Panc1 (cell line): Measurements from ENCODE around the gene ADARB2.

ENCODE experiments used
- CTCF ChIP-seq: fragments of 450-650 bp; IDR thresholded peaks from 2 replicates; pipeline ENCODE4 v1.5.1; 2017; ENCODE audit warnings: mild to moderate bottlenecking
- POLR2AphosphoS5 ChIP-seq: IDR thresholded peaks from 2 replicates; pipeline ENCODE4 v1.6.1; 2012; ENCODE audit warnings: mild to moderate bottlenecking, low read depth, low read length, moderate library complexity
- REST ChIP-seq, 2 experiments: IDR thresholded peaks; 2 replicates each; pipeline ENCODE4 v1.6.1; 2011 to 2012; ENCODE audit warnings: low read depth in 2 of 2, control low read depth in 1 of 2, low read length in 1 of 2, mild to moderate bottlenecking in 1 of 2, moderate library complexity in 1 of 2; ENCODE audit not compliant: insufficient read depth in 1 of 2
- SIN3A ChIP-seq: IDR thresholded peaks from 2 replicates; pipeline ENCODE4 v1.6.1; 2012; ENCODE audit warnings: low read depth, mild to moderate bottlenecking, low read length, moderate library complexity, borderline replicate concordance; ENCODE audit not compliant: insufficient read depth

- no peak for TF ChIP-seq REST (IDR thresholded peaks at IDR 0.05; ENCODE audit: insufficient read depth in 1 of 2, low read depth in 2 of 2, low read length in 1 of 2)
- no peak for TF ChIP-seq POLR2AphosphoS5
- TF ChIP-seq CTCF, result no peak
- no peak for TF ChIP-seq SIN3A
Observed at GRCh38 chr10:1663226-1663625, 74.1 kb downstream of the ADARB2 start.
